GM15510 (cell line): ENCODE results near the gene TSPAN10.

Source experiments
- POLR2A ChIP-seq: IDR thresholded peaks from 3 replicates; pipeline ENCODE4 v1.6.1; 2011; ENCODE audit warnings: borderline replicate concordance; ENCODE audit not compliant: insufficient read length; ENCODE audit errors: extremely low read depth

Gene TSPAN10

GRCh38 chr17:81612172-81612970 is 24.6 kb upstream of the TSPAN10 start:
- no peak for TF ChIP-seq POLR2A

DNA sequence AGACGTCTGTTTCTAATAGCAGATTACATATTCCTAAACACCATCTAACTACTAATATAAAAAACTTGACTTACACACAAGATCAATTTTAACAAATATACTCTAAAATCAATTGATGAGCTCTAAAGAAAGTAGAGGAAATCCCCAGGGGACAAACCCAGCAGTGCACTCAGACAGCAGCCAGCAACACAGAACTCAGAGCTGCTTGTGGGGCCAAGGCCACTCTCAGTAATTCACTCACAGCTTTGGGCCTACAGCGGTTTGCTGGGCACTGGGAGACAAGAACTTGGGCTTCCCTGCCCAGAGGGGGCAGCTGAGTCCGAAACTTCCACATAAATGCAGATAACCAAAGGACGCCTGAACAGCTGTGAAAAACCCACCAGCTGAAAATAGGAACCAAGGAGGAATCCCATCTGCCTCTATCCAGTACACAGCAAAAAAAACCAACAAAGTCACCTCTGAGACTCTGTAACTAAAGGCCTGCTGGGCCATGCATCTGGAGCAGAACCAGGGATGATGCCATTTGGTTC is 21.5 kb upstream of the TSPAN10 start:
- no peak for TF ChIP-seq POLR2A

DNA sequence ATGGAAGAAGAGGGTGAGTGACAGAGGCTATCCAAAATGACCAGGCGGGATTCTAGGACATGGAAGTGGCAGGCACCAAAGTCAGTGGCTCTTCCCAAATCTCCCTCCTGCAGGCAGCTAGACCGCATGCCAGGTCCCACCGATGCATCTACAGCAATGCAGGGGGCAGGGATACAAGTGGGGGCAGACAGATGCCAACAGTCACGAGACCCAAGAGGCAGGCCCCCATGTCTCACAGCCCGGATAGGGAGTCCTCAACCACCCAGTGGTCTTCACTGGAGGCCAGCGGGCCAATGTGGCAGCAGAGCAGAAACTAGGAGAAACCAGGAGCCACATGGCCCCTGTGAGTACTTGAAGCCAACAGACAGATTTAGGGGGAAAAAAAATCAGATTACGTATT is 20.1 kb upstream of the TSPAN10 start:
- no peak for TF ChIP-seq POLR2A

DNA sequence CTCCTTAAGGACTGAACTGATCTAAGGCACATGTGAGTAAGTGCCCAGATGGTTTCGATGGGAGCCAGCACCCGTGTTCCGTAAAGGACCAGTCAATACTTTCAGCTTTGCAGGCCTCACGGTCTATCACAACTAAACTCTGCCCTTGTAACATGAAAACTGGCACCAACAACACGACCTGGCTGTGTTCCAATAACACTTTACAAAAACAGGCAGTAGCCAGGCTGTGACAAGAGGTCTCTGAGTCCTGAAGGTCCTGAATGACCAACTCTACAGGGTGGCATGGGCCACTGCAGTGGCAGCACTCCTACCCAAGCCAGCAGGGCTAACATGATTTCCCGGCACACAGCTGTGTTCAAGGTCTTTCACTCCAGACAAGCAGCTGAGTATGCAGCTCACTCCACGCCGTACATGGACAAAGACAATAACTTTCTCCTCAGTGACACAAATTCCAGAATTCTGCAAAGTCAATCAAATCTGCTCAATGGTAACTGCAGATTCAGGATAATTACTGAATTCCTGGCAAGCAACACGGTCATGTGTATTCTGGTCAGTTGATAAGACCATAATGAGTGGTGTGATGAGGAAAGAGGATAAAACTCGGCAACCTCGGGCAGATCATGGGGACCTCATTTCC is 15.4 kb upstream of the TSPAN10 start:
- TF ChIP-seq POLR2A: no peak

GRCh38 chr17:81630274-81630673 is 6.7 kb upstream of the TSPAN10 start:
- TF ChIP-seq POLR2A: no peak

DNA sequence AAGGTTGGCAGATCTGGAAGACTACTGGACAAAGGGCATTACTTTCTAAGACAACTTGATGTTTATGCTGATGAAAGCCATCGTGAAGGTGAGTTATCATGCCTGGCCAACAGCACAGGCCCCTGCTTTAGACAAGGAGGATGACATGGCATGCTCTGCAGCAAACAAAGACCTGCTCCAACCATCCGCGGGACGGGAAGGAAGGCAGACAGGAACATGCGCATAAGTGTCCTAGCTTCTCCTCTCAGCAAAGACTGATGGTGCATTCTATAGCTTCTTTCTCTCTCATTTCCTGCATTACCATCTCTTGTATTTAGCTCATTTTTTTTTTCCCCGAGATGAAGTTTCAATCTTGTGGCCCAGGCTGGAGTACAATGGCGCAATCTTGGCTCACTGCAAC is 5.5 kb upstream of the TSPAN10 start:
- no peak for TF ChIP-seq POLR2A

DNA sequence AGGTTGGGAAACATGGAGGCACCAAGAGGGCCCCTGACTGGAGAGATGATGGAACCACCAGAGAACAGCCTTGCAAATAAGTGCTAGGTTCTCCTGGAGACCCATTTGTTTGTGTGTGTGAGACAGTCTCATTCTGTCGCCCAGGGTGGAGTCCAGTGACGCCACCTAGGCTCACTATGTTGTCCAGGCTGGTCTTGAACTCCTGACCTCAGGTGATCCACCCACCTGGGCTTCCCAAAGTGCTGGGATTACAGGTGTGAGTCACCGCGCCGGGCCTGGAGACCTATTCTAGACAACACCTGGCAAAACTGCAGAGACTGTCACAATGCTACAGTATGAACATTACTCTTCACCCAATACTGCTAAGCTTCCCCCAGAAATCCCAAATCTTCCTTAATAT is 1.6 kb upstream of the TSPAN10 start:
- no peak for TF ChIP-seq POLR2A

- TF ChIP-seq POLR2A: no peak
Measured at GRCh38 chr17:81635973-81636504, 957 bp upstream of the TSPAN10 start.

- TF ChIP-seq POLR2A: no peak
Measured at GRCh38 chr17:81638683-81639082, 1.7 kb downstream of the TSPAN10 start.

DNA sequence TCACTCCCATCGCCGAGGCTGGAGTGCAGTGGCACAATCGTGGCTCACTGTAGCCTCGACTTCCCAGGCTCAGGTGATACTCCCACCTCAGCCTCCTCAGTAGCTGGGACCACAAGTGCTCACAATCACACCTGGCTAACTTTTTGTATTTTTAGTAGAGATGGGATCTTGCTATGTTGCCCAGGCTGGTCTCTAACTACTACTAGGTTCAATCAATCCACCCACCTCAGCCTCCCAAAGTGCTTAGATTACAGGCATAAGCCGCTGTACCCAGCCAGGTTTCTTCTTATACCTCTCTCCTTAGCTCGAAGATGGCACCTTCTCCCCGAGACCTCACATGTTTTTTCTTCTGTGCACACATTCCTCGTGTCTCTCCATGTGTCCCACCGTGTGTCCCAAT is 3.0 kb downstream of the TSPAN10 start:
- no peak for TF ChIP-seq POLR2A

GRCh38 chr17:81641825-81642489 is 5.0 kb downstream of the TSPAN10 start:
- no peak for TF ChIP-seq POLR2A

DNA sequence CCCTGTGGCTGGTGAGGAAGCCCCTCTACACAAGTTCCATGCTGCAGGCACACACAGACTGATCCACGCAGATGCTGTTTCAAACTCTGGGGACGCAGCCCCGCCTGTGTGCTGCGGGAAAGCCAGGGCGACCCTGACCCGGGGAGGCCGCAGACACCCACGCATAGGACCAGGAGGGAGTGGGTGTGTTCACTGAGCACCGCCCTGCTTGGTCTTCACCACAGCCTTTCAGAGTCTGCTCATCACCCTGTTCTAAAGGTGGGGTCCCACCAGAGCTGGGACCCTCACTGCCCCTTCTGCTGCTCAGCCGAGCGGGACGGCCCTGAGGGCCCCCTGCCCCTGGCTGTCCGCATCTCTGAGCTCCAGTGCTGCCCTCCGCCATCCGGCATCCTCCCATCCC is 7.5 kb downstream of the TSPAN10 start:
- no peak for TF ChIP-seq POLR2A

- TF ChIP-seq POLR2A: no peak
Measured at GRCh38 chr17:81644976-81645952, 8.3 kb downstream of the TSPAN10 start.

GRCh38 chr17:81646869-81647600 is 10.0 kb downstream of the TSPAN10 start:
- no peak for TF ChIP-seq POLR2A

DNA sequence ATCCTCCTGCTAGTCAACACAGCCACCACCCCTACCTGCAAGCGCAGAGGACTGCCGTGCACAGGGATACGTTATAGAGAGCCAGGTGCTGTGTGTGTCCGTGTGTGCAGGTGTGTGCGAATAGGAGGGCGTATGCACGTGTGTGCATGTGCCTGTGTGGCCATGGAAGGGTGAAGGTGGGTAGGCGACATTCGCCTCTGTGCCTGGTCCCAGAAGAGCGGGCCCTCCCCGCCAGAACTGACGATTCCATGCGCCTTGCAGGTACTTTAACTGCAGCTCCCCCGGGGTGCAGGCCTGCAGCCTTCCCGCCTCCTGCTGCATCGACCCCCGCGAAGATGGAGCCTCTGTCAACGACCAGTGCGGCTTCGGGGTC is 10.6 kb downstream of the TSPAN10 start:
- TF ChIP-seq POLR2A: no peak
